HepG2 (cell line): ENCODE data around the gene TXNRD2. TPM values are rescaled to one million over a fixed set of nuclear protein-coding genes. Genes with fewer than 3 reads are reported as not detected.
A peak's percentile ranks its signal among the peaks of the same experiment; 100 is the strongest.

Source experiments
- AHDC1 ChIP-seq: sonication (generic); formaldehyde crosslinking; IDR thresholded peaks from 2 replicates; pipeline ENCODE4 v1.5.1; 2020; ENCODE audit warnings: mild to moderate bottlenecking, missing genetic modification reagents, borderline replicate concordance
- BORCS8-MEF2B ChIP-seq: sonication (generic); formaldehyde crosslinking; IDR thresholded peaks from 2 replicates; pipeline ENCODE4 v1.8.0; 2022; ENCODE audit warnings: mild to moderate bottlenecking, missing genetic modification reagents
- GTF3A ChIP-seq: sonication (generic); formaldehyde crosslinking; conservative IDR thresholded peaks from 2 replicates; pipeline ENCODE4 v1.4.0; 2020; ENCODE audit warnings: mild to moderate bottlenecking, missing genetic modification reagents
- HBP1 ChIP-seq: IDR thresholded peaks from 2 replicates; pipeline ENCODE4 v1.6.1; 2016; ENCODE audit warnings: low read depth, control low read depth
- PAX8 ChIP-seq: sonication (generic); formaldehyde crosslinking; IDR thresholded peaks from 2 replicates; pipeline ENCODE4 v1.8.0; 2022; ENCODE audit warnings: mild to moderate bottlenecking, missing genetic modification reagents, borderline replicate concordance
- ZBTB40 ChIP-seq, 2 experiments: fragments of 450-650 bp in 1 of 2; sonication (generic) in 1 of 2; formaldehyde crosslinking in 1 of 2; IDR thresholded peaks; 2 replicates each; pipeline versions ENCODE4 v1.6.1 to v1.8.0; 2016 to 2022; ENCODE audit warnings: antibody characterized with exemption in 1 of 2, mild to moderate bottlenecking in 1 of 2, missing genetic modification reagents in 1 of 2
- ZNF296 ChIP-seq: sonication (generic); formaldehyde crosslinking; conservative IDR thresholded peaks from 2 replicates; pipeline ENCODE4 v1.5.0; 2020; ENCODE audit warnings: mild to moderate bottlenecking, missing genetic modification reagents
- ZNF567 ChIP-seq: sonication (generic); formaldehyde crosslinking; IDR thresholded peaks from 2 replicates; pipeline ENCODE4 v1.8.1; 2023; ENCODE audit warnings: mild to moderate bottlenecking, missing genetic modification reagents, borderline replicate concordance
- ZNF749 ChIP-seq: sonication (generic); formaldehyde crosslinking; IDR thresholded peaks from 2 replicates; pipeline ENCODE4 v1.8.0; 2022; ENCODE audit warnings: mild to moderate bottlenecking, missing genetic modification reagents, moderate library complexity, borderline replicate concordance
- polyA plus RNA-seq, 8 experiments: library from polyadenylated mRNA; depleted of rRNA in 3 of 8; stranded (reverse) in 7 of 8; unstranded in 1 of 8; fragments of >200 nt; fragmentation: Illumina TruSeq in 4 of 8; extraction: Trizol in 4 of 8; gene quantifications; 2 replicates each; pipeline versions ENCODE4 v1.2.1 to v1.2.3, GENCODE V29; 2011 to 2016; ENCODE audit warnings: low read depth in 4 of 8, missing spikeins in 1 of 8, mixed read lengths in 1 of 8; ENCODE audit not compliant: insufficient read depth in 1 of 8
- total RNA-seq, 5 experiments: library from RNA; depleted of rRNA; stranded (reverse); fragments of >200 nt; fragmentation: Illumina TruSeq; extraction: Trizol; gene quantifications; 2 replicates each; pipeline ENCODE4 v1.2.3, GENCODE V29; 2016; ENCODE audit warnings: low read depth in 1 of 5

TXNRD2 gene
- total and polyA plus RNA-seq, 2 of the 13 experiments (the other 11 are each of a cell fraction or from before 2014, with no cell fraction given): 17.5 to 18.6 TPM

GRCh38 chr22:19942157-19943081 is 801 bp upstream of the TXNRD2 start (continued):
- TF ChIP-seq GTF3A (CRISPR knock-in tag) (no peak), ZNF567 (CRISPR knock-in tag) (no peak), HBP1 (peak; percentile 13; the same call in 1 of the 2 replicates), AHDC1 (peak; percentile 40; the same call in 1 of the 2 replicates), ZNF749 (CRISPR knock-in tag) (no peak; the same call in 1 of the 2 replicates), ZBTB40 (IDR thresholded peaks at IDR 0.05) (no peak), ZBTB40 (CRISPR knock-in tag; IDR thresholded peaks at IDR 0.05) (no peak), ZNF296 (CRISPR knock-in tag) (no peak; the same call in 1 of the 2 replicates), PAX8 (CRISPR knock-in tag) (no peak), BORCS8-MEF2B (no peak)
